Measurements from ENCODE around the gene RAB40C. TPM values are rescaled to one million over a fixed set of nuclear protein-coding genes. Genes with fewer than 3 reads are reported as not detected.

Gene RAB40C
- total RNA-seq, 4 donors from 2014 or later = 17.7 to 28.3 (median 22.1) TPM

GRCh38 chr16:559411-560203, 30.3 kb upstream of the RAB40C start:
- no CpG with 5 or more reads among the region's 62 CpGs for WGBS, 2 donors (ENCODE audit: low coverage in 1 of 2)
- Histone ChIP-seq H3K4me3 (no peak overlapping the region), H3K9me3 (no peaks in the 10 kb centered on the region), H3K36me3 (no peaks in the 10 kb centered on the region), H3K27ac (no peak overlapping the region), H3K27me3 (peaks cover 67% of the 10 kb centered on the region), H3K4me1 (peaks cover 0 to 23% (median 5%) of the 10 kb centered on the region in 3 donors)
- no peak for ATAC-seq
- TF ChIP-seq, protein P1, sequence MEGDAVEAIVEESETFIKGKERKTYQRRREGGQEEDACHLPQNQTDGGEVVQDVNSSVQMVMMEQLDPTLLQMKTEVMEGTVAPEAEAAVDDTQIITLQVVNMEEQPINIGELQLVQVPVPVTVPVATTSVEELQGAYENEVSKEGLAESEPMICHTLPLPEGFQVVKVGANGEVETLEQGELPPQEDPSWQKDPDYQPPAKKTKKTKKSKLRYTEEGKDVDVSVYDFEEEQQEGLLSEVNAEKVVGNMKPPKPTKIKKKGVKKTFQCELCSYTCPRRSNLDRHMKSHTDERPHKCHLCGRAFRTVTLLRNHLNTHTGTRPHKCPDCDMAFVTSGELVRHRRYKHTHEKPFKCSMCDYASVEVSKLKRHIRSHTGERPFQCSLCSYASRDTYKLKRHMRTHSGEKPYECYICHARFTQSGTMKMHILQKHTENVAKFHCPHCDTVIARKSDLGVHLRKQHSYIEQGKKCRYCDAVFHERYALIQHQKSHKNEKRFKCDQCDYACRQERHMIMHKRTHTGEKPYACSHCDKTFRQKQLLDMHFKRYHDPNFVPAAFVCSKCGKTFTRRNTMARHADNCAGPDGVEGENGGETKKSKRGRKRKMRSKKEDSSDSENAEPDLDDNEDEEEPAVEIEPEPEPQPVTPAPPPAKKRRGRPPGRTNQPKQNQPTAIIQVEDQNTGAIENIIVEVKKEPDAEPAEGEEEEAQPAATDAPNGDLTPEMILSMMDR (IDR thresholded peaks at IDR 0.05) = no peak
- TF ChIP-seq POLR2AphosphoS5 (IDR thresholded peaks at IDR 0.05) (no peak), POLR2A (IDR thresholded peaks at IDR 0.05) (no peak), EP300 (IDR thresholded peaks at IDR 0.05) (no peak)

GRCh38 chr16:560204-560700, 29.6 kb upstream of the RAB40C start, which contains the start of gene PRR35:
PRR35 (plus strand) TSS chr16:560394; CDS start chr16:563295, 2,901 bp downstream.
- ATAC-seq = no peak
- Histone ChIP-seq H3K4me3 (peak within 1 kb of the TSS in 1 of 2 donors; percentile 27), H3K27me3 (peaks cover 74% of the 10 kb centered on the region), H3K27ac (no peak within 1 kb of the TSS), H3K36me3 (no peaks in the 10 kb centered on the region), H3K4me1 (peaks cover 0 to 29% (median 6%) of the 10 kb centered on the region in 3 donors), H3K9me3 (no peaks in the 10 kb centered on the region)
- TF ChIP-seq, protein P1 (IDR thresholded peaks at IDR 0.05) = no peak
- TF ChIP-seq POLR2A (IDR thresholded peaks at IDR 0.05) = no peak
- TF ChIP-seq EP300 (IDR thresholded peaks at IDR 0.05) = no peak
- no peak for TF ChIP-seq POLR2AphosphoS5 (IDR thresholded peaks at IDR 0.05)
- no CpG with 5 or more reads among the region's 84 CpGs for WGBS, 2 donors (ENCODE audit: low coverage in 1 of 2)

- 3% methylated on average over 11 of the region's 54 CpGs; no CpG with 5 or more reads in 1 of the 2 donors for WGBS, 2 donors (ENCODE audit: low coverage in 1 of 2)
- Histone ChIP-seq H3K9me3 (no peaks in the 10 kb centered on the region), H3K4me3 (peak overlapping the region in 1 of 2 donors; percentile 27), H3K27me3 (peaks cover 75% of the 10 kb centered on the region), H3K4me1 (peaks cover 0 to 36% (median 11%) of the 10 kb centered on the region in 3 donors), H3K27ac (no peak overlapping the region), H3K36me3 (no peaks in the 10 kb centered on the region)
- TF ChIP-seq POLR2AphosphoS5 (IDR thresholded peaks at IDR 0.05) = no peak
- TF ChIP-seq EP300 (IDR thresholded peaks at IDR 0.05) = no peak
- no peak for TF ChIP-seq POLR2A (IDR thresholded peaks at IDR 0.05)
- TF ChIP-seq, protein P1 (IDR thresholded peaks at IDR 0.05) = no peak
- ATAC-seq = no peak
Observed at GRCh38 chr16:560701-561412, 29.0 kb upstream of the RAB40C start.

GRCh38 chr16:561413-561794, 28.5 kb upstream of the RAB40C start:
- no CpG with 5 or more reads among the region's 15 CpGs for WGBS, 2 donors (ENCODE audit: low coverage in 1 of 2)
- ATAC-seq = no peak

More at GRCh38 chr16:561413-561794, 28.5 kb upstream of the RAB40C start:
- Histone ChIP-seq H3K27ac (no peak overlapping the region), H3K27me3 (peaks cover 75% of the 10 kb centered on the region), H3K9me3 (no peaks in the 10 kb centered on the region), H3K36me3 (no peaks in the 10 kb centered on the region), H3K4me1 (peaks cover 0 to 41% (median 16%) of the 10 kb centered on the region in 3 donors), H3K4me3 (no peak overlapping the region)
- TF ChIP-seq EP300 (IDR thresholded peaks at IDR 0.05) (no peak), POLR2A (IDR thresholded peaks at IDR 0.05) (no peak), POLR2AphosphoS5 (IDR thresholded peaks at IDR 0.05) (no peak)
- TF ChIP-seq, protein P1 (IDR thresholded peaks at IDR 0.05) = no peak
